SW 1271 (cell line): Measurements from ENCODE around the gene MSI2.

ENCODE experiments used
- DNase-seq, 2 experiments: peaks; one replicate each; lab custom pipeline; 2025; lab: John Stamatoyannopoulos, UW

The MSI2 gene

DNA sequence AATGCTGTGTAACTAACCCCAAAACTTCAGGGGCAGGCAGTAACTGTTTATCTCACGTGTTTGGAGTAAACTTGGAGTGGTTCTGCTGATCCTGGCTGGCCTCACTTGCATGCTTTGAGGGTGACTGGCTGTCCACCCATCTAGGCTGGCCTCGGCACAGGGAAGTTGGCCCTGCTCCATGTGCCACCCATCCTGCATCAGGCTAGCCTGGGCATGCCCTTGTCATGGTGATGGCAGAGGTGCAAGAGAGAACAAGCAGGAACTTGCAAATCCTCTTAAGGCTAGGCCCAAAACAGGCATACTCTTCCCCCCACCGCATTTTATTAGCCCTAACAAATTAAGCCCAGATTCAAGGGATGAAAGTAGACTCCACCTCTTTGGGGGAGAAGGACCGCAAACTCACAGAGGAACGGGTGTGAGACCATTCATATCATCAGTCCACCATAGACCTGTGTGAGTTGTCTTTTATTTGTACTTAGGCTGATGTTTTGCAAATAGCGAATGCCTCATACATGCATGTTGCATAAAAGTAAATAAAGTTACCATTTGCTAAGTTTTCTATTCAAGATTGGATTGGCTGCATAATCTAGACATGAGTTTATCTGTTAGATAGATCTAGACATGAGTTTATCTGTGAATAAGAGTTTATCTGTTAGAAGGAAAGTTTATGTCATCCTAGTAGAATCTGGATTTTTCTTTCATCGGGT, 267.8 kb downstream of the MSI2 start:
- DNase-seq, result peak in 1 of 2 experiments; percentile 33

DNA sequence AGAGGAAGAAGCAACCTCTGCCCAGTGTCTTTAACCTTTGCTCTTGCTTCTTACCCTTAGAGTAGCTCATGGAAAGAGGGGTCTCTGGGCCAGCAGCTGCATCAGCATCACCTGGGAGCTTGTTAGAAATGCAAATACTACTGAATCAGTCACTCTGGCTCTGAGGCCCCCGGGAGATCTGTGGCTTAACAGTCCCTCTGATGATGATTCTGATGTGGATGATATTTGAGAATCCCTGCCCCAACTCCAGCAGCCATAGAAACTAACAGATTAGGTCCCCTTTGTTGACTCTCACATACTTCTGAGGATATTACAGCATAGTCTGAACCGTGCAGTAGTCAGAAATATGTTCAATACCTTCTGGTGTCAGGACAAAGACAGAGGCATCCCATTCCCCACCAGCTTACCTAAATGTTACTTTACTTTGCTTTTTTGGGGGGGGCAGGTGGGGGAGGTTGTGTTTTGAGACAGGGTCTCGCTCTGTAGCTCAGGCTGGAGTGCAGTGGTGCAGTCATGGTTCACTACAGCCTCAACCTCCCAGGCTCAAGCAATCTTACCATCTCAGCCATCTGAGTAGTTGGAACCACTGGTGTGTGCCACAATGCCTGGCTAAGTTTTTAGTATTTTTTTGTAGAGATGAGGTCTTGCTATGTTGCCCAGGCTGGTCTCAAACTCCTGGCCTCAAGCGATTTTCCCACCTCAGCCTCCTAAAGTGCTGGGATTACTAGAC, 268.7 kb downstream of the MSI2 start:
- DNase-seq, result no peak

DNA sequence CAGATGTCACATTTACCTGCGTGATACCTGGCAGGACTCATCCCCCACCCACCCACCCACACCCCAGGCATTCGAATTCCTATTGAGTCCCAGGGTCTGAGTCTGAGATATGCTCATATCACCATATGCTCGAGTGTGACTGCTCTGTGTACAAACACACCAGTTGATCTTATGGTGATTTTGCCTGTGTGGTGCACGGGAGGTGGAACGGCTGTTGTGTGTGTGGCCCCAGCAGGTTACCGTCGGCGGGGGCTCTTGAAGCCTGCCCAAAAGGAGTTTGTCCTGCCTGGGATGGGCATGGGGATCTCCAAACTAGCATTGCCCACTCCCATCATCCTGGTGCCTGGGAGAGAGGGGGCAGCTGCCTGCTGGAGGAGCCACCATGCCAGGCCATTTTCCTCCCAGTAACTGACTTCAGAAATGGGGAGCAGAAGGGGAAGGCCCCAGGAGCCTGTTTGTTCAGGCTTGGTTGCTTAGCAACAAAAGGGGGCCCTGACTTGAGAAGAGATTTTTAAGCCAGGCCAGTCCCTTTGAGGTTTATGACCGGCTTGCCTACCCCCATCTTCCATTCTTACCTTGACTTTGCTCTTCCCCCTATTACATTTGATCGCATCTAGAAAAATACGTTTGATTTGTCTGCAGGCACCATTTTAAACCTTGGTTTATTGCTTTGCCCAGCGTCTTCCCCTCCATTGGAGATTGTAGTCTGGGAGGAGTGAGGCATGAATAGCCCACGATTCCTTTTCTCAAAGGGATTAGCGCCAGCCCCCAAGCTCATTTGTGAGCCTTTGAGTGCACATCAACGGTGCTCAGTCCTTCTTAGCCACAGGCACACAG, 271.1 kb downstream of the MSI2 start:
- DNase-seq, result no peak

DNA sequence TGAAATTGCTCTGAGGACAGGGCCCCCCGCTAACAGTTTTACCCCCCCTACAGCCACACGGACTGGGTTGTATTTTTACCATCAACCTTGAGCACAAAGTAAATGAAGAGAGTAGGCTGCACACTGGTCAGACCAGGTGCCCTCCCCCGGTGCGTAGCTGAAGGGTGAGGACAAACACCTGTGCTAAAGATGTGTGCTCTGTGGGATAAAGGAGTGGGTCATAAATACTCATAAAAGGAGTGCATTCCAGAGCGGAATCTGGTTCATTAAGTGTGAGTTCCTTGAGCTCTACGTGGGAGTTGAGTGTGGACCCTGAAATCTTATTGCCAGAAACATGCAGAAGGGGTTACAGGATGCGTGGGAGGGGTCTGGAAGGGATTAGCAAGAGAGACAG, 271.7 kb downstream of the MSI2 start:
- DNase-seq, result no peak

- no peak for DNase-seq
These were observed 273.7 kb downstream of the MSI2 start for GRCh38 chr17:57530026-57530425.

- no peak for DNase-seq
These were observed 274.2 kb downstream of the MSI2 start for GRCh38 chr17:57530508-57530907.

DNA sequence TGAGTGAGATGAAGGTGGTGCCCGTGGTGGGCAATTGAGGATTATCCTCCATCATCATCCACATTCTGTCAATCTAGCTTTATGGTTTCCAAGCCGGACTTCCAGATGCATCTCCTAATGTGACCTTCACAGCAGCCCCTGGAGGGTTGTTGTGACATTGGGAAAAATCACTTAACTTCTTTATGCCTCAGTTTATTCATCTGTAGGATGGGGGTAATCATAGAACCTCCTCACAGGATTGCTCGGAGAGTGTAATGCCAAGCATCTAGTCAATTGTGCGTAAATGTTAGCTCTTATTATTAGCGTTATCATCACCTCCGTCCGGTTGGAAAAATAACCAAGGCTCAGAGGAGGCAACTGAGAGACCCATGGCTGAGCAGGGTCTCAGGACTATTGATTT, 274.8 kb downstream of the MSI2 start:
- no peak for DNase-seq

DNA sequence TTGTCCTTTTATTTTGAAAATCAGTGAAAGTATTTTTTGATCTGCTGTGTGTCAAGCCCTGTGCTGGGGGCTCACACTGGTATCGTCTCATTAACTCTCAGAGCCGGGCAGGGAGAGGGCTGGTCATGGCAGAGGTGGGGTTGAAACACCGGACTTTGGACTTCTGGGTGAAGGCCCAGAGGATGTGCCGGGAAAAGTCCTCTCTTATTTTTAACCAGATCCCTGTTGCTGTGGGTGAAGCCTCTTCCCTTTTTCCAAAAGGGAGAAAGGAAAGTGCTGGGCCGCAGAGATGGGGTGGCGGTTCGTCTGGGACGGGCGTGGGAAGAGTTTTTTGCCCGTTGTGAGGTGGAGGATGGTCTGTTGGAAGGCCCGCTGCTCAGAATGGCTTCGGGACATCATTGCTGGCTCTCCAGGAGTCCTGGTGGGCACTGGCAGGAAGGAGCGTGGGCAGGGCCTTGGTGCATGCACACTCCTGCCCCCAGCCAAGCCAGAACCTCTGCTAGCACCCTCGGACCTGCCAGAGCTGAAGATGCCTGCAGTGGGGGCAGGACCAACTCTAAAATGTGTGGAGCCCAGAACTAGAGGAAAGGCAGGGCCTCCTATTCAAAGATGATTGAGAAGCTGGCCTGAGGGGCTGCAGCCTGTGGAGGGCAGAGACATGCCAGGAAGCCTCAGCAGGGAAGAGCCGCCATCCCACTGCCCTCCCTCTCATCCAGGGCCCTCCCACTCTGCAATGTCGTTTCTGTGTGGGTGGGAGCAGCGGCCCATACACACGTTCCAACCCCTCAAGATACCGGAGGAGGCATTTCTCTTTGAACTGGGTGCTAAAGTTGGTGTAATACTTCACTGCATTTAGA, 275.6 kb downstream of the MSI2 start:
- no peak for DNase-seq

DNA sequence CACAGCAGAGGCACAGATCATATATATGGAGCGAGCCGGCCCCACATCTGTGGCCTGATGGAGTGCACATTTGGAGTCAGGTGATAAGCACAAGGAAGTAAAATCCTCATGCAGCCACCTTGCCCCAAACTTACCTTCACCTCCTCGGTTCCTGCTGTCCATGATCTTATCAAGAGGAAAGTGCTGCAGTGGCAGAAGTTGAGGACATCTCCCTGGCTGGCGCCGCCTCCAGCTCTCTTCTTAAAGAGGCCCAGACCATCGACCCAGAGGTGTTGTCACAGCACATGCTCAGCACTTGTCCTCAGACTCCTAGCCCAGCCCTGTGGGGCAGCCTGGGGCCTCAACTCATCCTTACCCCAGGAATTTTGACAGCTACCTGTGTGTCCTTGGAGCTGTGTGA, 276.2 kb downstream of the MSI2 start:
- DNase-seq, result no peak

GRCh38 chr17:57532966-57533365, 276.6 kb downstream of the MSI2 start:
- no peak for DNase-seq

- DNase-seq, result no peak
These were observed 277.5 kb downstream of the MSI2 start for GRCh38 chr17:57533684-57534305.

DNA sequence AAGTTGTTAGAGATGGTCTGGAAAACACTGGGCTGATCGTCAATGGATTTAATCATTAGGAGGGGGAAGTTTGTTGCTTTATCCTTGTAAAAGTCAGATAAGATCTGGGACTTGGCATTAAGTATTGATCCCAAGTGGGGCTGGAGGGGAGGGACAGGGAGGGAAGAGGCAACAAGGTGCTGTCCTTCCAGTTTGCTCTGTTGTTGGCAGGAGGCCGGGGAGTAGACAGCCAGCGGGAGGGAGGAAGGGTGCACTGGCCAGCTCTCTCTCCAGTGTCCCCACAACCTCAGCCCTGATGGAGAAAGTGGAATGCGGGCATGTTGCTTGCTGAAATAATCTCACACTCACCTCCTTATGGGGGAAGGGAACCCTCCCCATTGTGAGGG, 278.5 kb downstream of the MSI2 start:
- DNase-seq, result no peak

GRCh38 chr17:57535249-57535966, 279.1 kb downstream of the MSI2 start:
- DNase-seq, result no peak

DNA sequence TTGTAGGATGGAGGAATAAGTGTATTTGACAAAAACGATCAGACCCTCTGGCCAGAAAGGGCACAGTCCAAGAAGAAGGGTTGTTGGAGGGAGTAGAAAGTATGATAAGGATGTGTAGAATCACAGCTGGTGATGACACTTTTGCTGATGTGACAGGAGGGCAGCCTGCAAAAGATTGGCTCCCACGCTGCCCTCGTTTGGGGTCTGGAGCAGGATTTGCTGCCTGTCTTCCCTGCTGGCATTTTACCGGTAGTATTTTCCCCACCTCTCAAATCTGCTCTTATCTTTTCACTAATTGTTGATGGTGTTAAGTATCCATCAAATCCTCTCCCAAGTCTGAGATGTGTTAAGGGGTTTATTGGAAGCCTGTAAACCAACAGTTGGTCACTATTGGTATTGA, 280.0 kb downstream of the MSI2 start:
- no peak for DNase-seq

GRCh38 chr17:57536789-57537523, 280.6 kb downstream of the MSI2 start:
- DNase-seq, result no peak

GRCh38 chr17:57537524-57538410, 281.4 kb downstream of the MSI2 start:
- DNase-seq, result no peak

DNA sequence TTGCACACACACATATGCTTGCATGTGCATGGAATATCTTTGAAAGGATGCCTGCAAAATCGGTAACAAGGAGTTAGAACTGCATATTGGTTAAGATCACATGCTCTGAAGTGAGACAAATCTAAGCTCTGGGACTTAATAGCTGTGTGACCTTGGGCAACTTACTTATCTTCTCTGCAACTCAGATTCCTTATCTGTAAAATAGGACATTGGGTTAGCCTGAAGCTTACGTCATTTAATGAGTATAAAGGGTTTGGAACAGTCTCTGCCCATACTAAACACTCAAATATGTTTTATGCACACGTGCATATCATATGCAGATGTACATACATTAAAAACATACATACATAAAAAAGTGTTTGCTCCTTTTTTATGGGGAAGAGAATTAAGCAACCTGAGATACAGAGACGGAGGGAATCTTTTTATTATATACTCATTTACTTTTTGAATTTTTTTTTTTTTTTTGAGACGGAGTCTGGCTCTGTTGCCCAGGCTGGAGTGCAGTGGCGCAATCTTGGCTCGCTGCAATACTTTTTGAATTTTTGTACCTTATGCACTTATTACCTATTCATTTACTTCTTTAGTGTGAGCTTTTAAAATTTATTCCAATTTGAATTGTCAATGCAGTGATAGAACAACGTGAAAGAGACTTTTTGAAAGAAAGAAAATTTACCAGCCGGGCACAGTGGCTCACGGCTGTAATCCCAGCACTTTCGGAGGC, 282.6 kb downstream of the MSI2 start:
- DNase-seq, result no peak

GRCh38 chr17:57539529-57540301, 283.4 kb downstream of the MSI2 start:
- no peak for DNase-seq
